Measurements from ENCODE around the gene LSAMP. TPM values are rescaled to one million over a fixed set of nuclear protein-coding genes. Genes with fewer than 3 reads are reported as not detected.

Gene LSAMP
- total and polyA plus RNA-seq, 9 of the 15 experiments (the other 6 are each of a cell fraction or from before 2014, with no cell fraction given) = 0.09 to 0.11 TPM; not detected in 7

DNA sequence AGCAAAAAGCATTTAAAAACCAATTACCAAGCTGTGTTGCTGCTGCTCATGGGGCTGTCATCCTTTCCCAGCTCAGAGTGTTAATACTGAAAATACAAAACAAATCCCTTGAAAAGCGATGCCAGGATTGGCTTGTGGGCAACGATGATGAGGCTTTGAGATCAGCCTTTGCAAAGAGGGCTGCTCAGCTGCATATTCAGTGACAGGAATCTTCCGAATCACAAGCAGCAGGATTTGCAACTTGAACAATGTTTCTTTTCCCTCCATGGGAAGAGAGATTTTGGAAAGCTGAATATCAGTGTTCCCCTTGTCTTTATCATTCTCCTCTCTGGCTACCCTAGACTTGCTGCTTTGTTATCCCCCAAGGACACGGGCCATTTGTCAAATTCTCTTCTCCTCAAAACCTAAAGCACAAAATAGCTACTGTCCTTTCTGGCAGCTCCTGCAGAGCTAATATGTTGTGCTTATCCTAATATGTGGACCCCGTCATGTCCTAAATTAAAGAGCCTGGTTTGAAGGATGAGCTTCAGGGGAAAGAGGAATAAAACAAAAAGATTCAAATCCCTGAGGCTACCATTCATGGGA lies 446.2 kb downstream of the LSAMP start:
- in situ Hi-C loops (cut with MboI) = no loop called here
- no peak for FAIRE-seq
- H3K79me2 ChIP-seq (ENCODE audit: control insufficient read depth, insufficient read depth, low read length) = no peaks in the 10 kb centered on the region
- peak overlapping the region; percentile 93 for H2AFZ ChIP-seq (ENCODE audit: low read depth, low read length)
- no peak for ATAC-seq
- intact Hi-C loops (cut with micrococcal nuclease) = no loop called here
- no peaks in the 10 kb centered on the region for H3K9me1 ChIP-seq (ENCODE audit: control insufficient read depth, insufficient read depth, low read length)
- no TSS peak for BruUV-seq (replicated peaks)
- ChIA-PET POLR2A (no interaction called here), CTCF (ENCODE audit: low intra/inter-chr PET ratio) (no interaction called here)
- no peak overlapping the region for H3K9ac ChIP-seq (ENCODE audit: insufficient read depth in 1 of 2, low read depth in 2 of 2, low read length in 2 of 2)
- H3K27ac ChIP-seq (ENCODE audit: extremely low read depth, low read depth, low read length) = no peak overlapping the region
- H3K36me3 ChIP-seq (ENCODE audit: control insufficient read depth, insufficient read depth, low read length) = no peaks in the 10 kb centered on the region
- TF ChIP-seq ZEB2 (IDR thresholded peaks at IDR 0.05) (no peak), E2F3 (CRISPR knock-in tag; IDR thresholded peaks at IDR 0.05) (no peak), SNRNP70 (optimal IDR thresholded peaks at IDR 0.05; ENCODE audit: low read depth, low read length) (no peak), KDM2B (CRISPR knock-in tag; IDR thresholded peaks at IDR 0.05) (no peak), TARDBP (IDR thresholded peaks at IDR 0.05) (no peak), MCM2 (IDR thresholded peaks at IDR 0.05; ENCODE audit: low read depth) (no peak), MYNN (IDR thresholded peaks at IDR 0.05) (no peak), MYNN (CRISPR knock-in tag; IDR thresholded peaks at IDR 0.05) (no peak), NFE2 (IDR thresholded peaks at IDR 0.05; ENCODE audit: low read depth) (no peak)
- TF ChIP-seq, protein P1, sequence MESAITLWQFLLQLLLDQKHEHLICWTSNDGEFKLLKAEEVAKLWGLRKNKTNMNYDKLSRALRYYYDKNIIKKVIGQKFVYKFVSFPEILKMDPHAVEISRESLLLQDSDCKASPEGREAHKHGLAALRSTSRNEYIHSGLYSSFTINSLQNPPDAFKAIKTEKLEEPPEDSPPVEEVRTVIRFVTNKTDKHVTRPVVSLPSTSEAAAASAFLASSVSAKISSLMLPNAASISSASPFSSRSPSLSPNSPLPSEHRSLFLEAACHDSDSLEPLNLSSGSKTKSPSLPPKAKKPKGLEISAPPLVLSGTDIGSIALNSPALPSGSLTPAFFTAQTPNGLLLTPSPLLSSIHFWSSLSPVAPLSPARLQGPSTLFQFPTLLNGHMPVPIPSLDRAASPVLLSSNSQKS (CRISPR knock-in tag; IDR thresholded peaks at IDR 0.05) = no peak
- TF ChIP-seq, protein P2, sequence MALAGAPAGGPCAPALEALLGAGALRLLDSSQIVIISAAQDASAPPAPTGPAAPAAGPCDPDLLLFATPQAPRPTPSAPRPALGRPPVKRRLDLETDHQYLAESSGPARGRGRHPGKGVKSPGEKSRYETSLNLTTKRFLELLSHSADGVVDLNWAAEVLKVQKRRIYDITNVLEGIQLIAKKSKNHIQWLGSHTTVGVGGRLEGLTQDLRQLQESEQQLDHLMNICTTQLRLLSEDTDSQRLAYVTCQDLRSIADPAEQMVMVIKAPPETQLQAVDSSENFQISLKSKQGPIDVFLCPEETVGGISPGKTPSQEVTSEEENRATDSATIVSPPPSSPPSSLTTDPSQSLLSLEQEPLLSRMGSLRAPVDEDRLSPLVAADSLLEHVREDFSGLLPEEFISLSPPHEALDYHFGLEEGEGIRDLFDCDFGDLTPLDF (CRISPR knock-in tag; IDR thresholded peaks at IDR 0.05) = no peak
- TF ChIP-seq, protein P3, sequence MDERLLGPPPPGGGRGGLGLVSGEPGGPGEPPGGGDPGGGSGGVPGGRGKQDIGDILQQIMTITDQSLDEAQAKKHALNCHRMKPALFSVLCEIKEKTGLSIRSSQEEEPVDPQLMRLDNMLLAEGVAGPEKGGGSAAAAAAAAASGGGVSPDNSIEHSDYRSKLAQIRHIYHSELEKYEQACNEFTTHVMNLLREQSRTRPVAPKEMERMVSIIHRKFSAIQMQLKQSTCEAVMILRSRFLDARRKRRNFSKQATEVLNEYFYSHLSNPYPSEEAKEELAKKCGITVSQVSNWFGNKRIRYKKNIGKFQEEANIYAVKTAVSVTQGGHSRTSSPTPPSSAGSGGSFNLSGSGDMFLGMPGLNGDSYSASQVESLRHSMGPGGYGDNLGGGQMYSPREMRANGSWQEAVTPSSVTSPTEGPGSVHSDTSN (CRISPR knock-in tag; IDR thresholded peaks at IDR 0.05; ENCODE audit: low read depth) = no peak
- TF ChIP-seq, protein P3 (tag; conservative IDR thresholded peaks at IDR 0.05; ENCODE audit: low read depth) = no peak
- TF ChIP-seq, protein P4, sequence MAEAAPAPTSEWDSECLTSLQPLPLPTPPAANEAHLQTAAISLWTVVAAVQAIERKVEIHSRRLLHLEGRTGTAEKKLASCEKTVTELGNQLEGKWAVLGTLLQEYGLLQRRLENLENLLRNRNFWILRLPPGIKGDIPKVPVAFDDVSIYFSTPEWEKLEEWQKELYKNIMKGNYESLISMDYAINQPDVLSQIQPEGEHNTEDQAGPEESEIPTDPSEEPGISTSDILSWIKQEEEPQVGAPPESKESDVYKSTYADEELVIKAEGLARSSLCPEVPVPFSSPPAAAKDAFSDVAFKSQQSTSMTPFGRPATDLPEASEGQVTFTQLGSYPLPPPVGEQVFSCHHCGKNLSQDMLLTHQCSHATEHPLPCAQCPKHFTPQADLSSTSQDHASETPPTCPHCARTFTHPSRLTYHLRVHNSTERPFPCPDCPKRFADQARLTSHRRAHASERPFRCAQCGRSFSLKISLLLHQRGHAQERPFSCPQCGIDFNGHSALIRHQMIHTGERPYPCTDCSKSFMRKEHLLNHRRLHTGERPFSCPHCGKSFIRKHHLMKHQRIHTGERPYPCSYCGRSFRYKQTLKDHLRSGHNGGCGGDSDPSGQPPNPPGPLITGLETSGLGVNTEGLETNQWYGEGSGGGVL (CRISPR knock-in tag; IDR thresholded peaks at IDR 0.05) = no peak
- no peak for DNase-seq (ENCODE audit: extremely low read depth in 1 of 4, low spot score in 3 of 4)
- no peaks in the 10 kb centered on the region for H3K27me3 ChIP-seq (ENCODE audit: control insufficient read depth in 2 of 2, insufficient read depth in 2 of 2, low read length in 2 of 2)
- peaks cover 5 to 17% of the 10 kb centered on the region in 2 experiments; a peak in 4 of 5 replicates for H3K4me1 ChIP-seq (replicated peaks in 1 of 2; ENCODE audit: control insufficient read depth in 2 of 2, insufficient read depth in 2 of 2, low read length in 2 of 2)
- H4K20me1 ChIP-seq (replicated peaks; ENCODE audit: control insufficient read depth, insufficient read depth, low read length) = no peaks in the 10 kb centered on the region
- H3K4me3 ChIP-seq = no peak overlapping the region
- no peak overlapping the region for H3K4me2 ChIP-seq (ENCODE audit: insufficient read depth, low read length)
- H3K9me3 ChIP-seq (replicated peaks; ENCODE audit: control insufficient read depth, insufficient read depth, low read depth, low read length) = peaks cover 3% of the 10 kb centered on the region; the same call in 1 of the 2 replicates
- WGBS (ENCODE audit: insufficient coverage, low coverage, missing lambda C conversion rate) = 82% methylated on average over 4 of the region's 5 CpGs
